Trophoblast cell (in vitro differentiated cells and primary cell): ENCODE data around the gene LRRTM3.

Source experiments
- DNase-seq, 2 donors: peaks; one replicate each; pipeline ENCODE4 v3.0.0-alpha.2; 2016
- H2AFZ ChIP-seq: 2 replicates; pipeline ENCODE4 v1.6.1; 2013; ENCODE audit warnings: low read length, moderate library complexity, mild to moderate bottlenecking; ENCODE audit not compliant: insufficient read depth, poor library complexity
- H2AK5ac ChIP-seq: 2 replicates; pipeline ENCODE4 v1.6.1; 2013; ENCODE audit warnings: mild to moderate bottlenecking, low read length
- H2BK120ac ChIP-seq: 2 replicates; pipeline ENCODE4 v1.6.1; 2013; ENCODE audit warnings: low read length, mild to moderate bottlenecking, moderate library complexity; ENCODE audit not compliant: insufficient read depth, poor library complexity
- H2BK12ac ChIP-seq: 2 replicates; pipeline ENCODE4 v1.6.1; 2013; ENCODE audit warnings: mild to moderate bottlenecking, low read length, moderate library complexity
- H2BK5ac ChIP-seq: 2 replicates; pipeline ENCODE4 v1.6.1; 2013; ENCODE audit warnings: low read length, low read depth, moderate library complexity, mild to moderate bottlenecking; ENCODE audit not compliant: poor library complexity
- H3K14ac ChIP-seq: 2 replicates; pipeline ENCODE4 v1.6.1; 2013; ENCODE audit warnings: mild to moderate bottlenecking, low read length
- H3K18ac ChIP-seq: 2 replicates; pipeline ENCODE4 v1.6.1; 2013; ENCODE audit warnings: mild to moderate bottlenecking, low read length
- H3K23ac ChIP-seq: 2 replicates; pipeline ENCODE4 v1.6.1; 2013; ENCODE audit warnings: low read length
- H3K27ac ChIP-seq: 2 replicates; pipeline ENCODE4 v1.5.1; 2013; ENCODE audit warnings: low read depth, mild to moderate bottlenecking, inconsistent platforms, low read length, moderate library complexity
- H3K27me3 ChIP-seq: 2 replicates; pipeline ENCODE4 v1.6.1; 2013; ENCODE audit warnings: inconsistent platforms, mild to moderate bottlenecking, low read length, moderate library complexity; ENCODE audit not compliant: insufficient read depth
- H3K36me3 ChIP-seq, 2 experiments: 1 replicate in 1 of 2; 2 replicates in 1 of 2; pipeline ENCODE4 v1.6.1; 2013; ENCODE audit warnings: low read length in 2 of 2, mild to moderate bottlenecking in 2 of 2, moderate library complexity in 1 of 2; ENCODE audit not compliant: insufficient read depth in 2 of 2, control insufficient read depth in 1 of 2
- H3K4ac ChIP-seq: 2 replicates; pipeline ENCODE4 v1.6.1; 2013; ENCODE audit warnings: low read depth, mild to moderate bottlenecking, low read length, moderate library complexity
- H3K4me1 ChIP-seq, 2 experiments: 1 replicate in 1 of 2; 2 replicates in 1 of 2; pipeline ENCODE4 v1.6.1; 2013; ENCODE audit warnings: low read length in 2 of 2, mild to moderate bottlenecking in 2 of 2, moderate library complexity in 1 of 2; ENCODE audit not compliant: insufficient read depth in 2 of 2, control insufficient read depth in 1 of 2
- H3K4me2 ChIP-seq: 2 replicates; pipeline ENCODE4 v1.6.1; 2013; ENCODE audit warnings: inconsistent platforms, mild to moderate bottlenecking, low read length, moderate library complexity
- H3K4me3 ChIP-seq: 2 replicates; pipeline ENCODE4 v1.5.1; 2013; ENCODE audit warnings: mild to moderate bottlenecking, low read depth, low read length, inconsistent platforms
- H3K79me1 ChIP-seq: one replicate; pipeline ENCODE4 v1.6.1; 2013; ENCODE audit warnings: low read length
- H3K79me2 ChIP-seq: 2 replicates; pipeline ENCODE4 v1.6.1; 2013; ENCODE audit warnings: low read length, mild to moderate bottlenecking; ENCODE audit not compliant: control insufficient read depth, insufficient read depth, poor library complexity
- H3K9ac ChIP-seq: 2 replicates; pipeline ENCODE4 v1.6.1; 2013; ENCODE audit warnings: mild to moderate bottlenecking, low read length
- H3K9me3 ChIP-seq: 2 replicates; pipeline ENCODE4 v1.6.1; 2013; ENCODE audit warnings: low read depth, mild to moderate bottlenecking, control low read depth, inconsistent platforms, low read length; ENCODE audit not compliant: insufficient read depth
- H4K12ac ChIP-seq: 2 replicates; pipeline ENCODE4 v1.6.1; 2013; ENCODE audit warnings: low read depth, mild to moderate bottlenecking, low read length, moderate library complexity
- H4K8ac ChIP-seq: 2 replicates; pipeline ENCODE4 v1.6.1; 2013; ENCODE audit warnings: low read depth, mild to moderate bottlenecking, low read length, moderate library complexity
- H4K91ac ChIP-seq: one replicate; pipeline ENCODE4 v1.6.1; 2013; ENCODE audit warnings: low read depth, mild to moderate bottlenecking, low read length, moderate library complexity
- whole genome bisulfite sequencing: extraction: QIAGEN DNeasy Blood & Tissue Kit; methylation state at CpG from one replicate; pipeline ENCODE4 v1.1.7; 2013; ENCODE audit warnings: missing lambda C conversion rate; ENCODE audit not compliant: insufficient read length, insufficient coverage; ENCODE audit errors: extremely low coverage; 5-methylcytosine and 5-hydroxymethylcytosine counted together

LRRTM3 gene

GRCh38 chr10:66892871-66893270 lies 33.0 kb upstream of the LRRTM3 start:
- Histone ChIP-seq H4K91ac (no peak overlapping the region), H3K18ac (no peak overlapping the region), H2BK5ac (no peak overlapping the region), H3K36me3 (no peaks in the 10 kb centered on the region), H3K4me2 (no peak overlapping the region), H3K4me1 (no peaks in the 10 kb centered on the region), H3K27me3 (no peaks in the 10 kb centered on the region), H3K4me3 (no peak overlapping the region), H3K14ac (no peak overlapping the region), H3K79me1 (no peaks in the 10 kb centered on the region), H3K79me2 (no peaks in the 10 kb centered on the region), H3K27ac (no peak overlapping the region), H2BK120ac (no peak overlapping the region), H4K8ac (no peak overlapping the region), H4K12ac (no peak overlapping the region), H3K9me3 (no peaks in the 10 kb centered on the region), H3K4ac (no peak overlapping the region), H2BK12ac (no peak overlapping the region), H3K9ac (no peak overlapping the region), H3K23ac (no peak overlapping the region), H2AFZ (no peak overlapping the region), H2AK5ac (no peak overlapping the region)
- no CpG with 5 or more reads among the region's 2 CpGs for WGBS
- no peak for DNase-seq

DNA sequence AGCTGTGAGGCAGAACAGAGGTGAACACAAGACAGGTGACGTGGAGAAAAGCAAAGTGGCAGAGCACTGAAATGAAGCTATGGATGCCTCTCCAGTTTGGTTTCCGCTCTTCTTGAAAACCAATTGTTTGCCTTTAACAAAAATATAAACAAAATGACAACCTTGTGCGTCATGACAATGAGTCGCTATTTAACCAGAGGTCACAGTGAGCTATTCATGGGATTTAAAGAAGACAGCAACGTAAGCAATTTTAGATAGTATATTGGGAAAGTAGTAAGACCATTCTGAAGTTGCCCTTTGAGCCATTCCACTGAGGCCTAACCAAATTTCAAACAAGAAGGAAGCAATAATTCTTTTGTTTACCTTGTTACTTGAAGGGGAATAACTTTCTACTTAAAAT lies 15.2 kb upstream of the LRRTM3 start:
- no peaks in the 10 kb centered on the region for H3K79me2 ChIP-seq
- no peak overlapping the region for H3K14ac ChIP-seq
- H3K23ac ChIP-seq, result no peak overlapping the region
- H3K9ac ChIP-seq, result no peak overlapping the region
- H2BK5ac ChIP-seq, result no peak overlapping the region
- H3K27ac ChIP-seq, result no peak overlapping the region
- H3K4ac ChIP-seq, result no peak overlapping the region
- H3K4me3 ChIP-seq, result no peak overlapping the region
- no peak overlapping the region for H4K12ac ChIP-seq
- WGBS, result no CpG with 5 or more reads among the region's 5 CpGs
- DNase-seq, result no peak
- H3K27me3 ChIP-seq, result no peaks in the 10 kb centered on the region
- H2BK12ac ChIP-seq, result no peak overlapping the region
- no peak overlapping the region for H2AK5ac ChIP-seq
- no peak overlapping the region for H3K4me2 ChIP-seq
- no peak overlapping the region for H3K18ac ChIP-seq
- H2BK120ac ChIP-seq, result no peak overlapping the region
- H4K8ac ChIP-seq, result no peak overlapping the region
- no peaks in the 10 kb centered on the region for H3K4me1 ChIP-seq
- no peak overlapping the region for H2AFZ ChIP-seq
- H3K79me1 ChIP-seq, result no peaks in the 10 kb centered on the region
- H3K9me3 ChIP-seq, result no peaks in the 10 kb centered on the region
- H3K36me3 ChIP-seq, result no peaks in the 10 kb centered on the region
- no peak overlapping the region for H4K91ac ChIP-seq

GRCh38 chr10:66916030-66916429 lies 9.8 kb upstream of the LRRTM3 start:
- no peak overlapping the region for H2BK120ac ChIP-seq
- H3K79me2 ChIP-seq, result no peaks in the 10 kb centered on the region
- no peak overlapping the region for H2AFZ ChIP-seq
- H3K4ac ChIP-seq, result no peak overlapping the region
- H2BK5ac ChIP-seq, result no peak overlapping the region
- H3K9ac ChIP-seq, result no peak overlapping the region
- H4K12ac ChIP-seq, result no peak overlapping the region
- no peak for DNase-seq
- H3K36me3 ChIP-seq, result no peaks in the 10 kb centered on the region
- no peak overlapping the region for H3K14ac ChIP-seq
- no peak overlapping the region for H4K91ac ChIP-seq
- H3K4me2 ChIP-seq, result no peak overlapping the region
- H3K9me3 ChIP-seq, result no peaks in the 10 kb centered on the region
- no peak overlapping the region for H2AK5ac ChIP-seq
- H3K18ac ChIP-seq, result no peak overlapping the region
- H3K4me1 ChIP-seq, result no peaks in the 10 kb centered on the region
- WGBS, result no CpG with 5 or more reads among the region's 2 CpGs
- no peaks in the 10 kb centered on the region for H3K27me3 ChIP-seq
- H3K4me3 ChIP-seq, result no peak overlapping the region
- H3K23ac ChIP-seq, result no peak overlapping the region
- H2BK12ac ChIP-seq, result no peak overlapping the region
- H3K27ac ChIP-seq, result no peak overlapping the region
- no peaks in the 10 kb centered on the region for H3K79me1 ChIP-seq
- H4K8ac ChIP-seq, result no peak overlapping the region

DNA sequence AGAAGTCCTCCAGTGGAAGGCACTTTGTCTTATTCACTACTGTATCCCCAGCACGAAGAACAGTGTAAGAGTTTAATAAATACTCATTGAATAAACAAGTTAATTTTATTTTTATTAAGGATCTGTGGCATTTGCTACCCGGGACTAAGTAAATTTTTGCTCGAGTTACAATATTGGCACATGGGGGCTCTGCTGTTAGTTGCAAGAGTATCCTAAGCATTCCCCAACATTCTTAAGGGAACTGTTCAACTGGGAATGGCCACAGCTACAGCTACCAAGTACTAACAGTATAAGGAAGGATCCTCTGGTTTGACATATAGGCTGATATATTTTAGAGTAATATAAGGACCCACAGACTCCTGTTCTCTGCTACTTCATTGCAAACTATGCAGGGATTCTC lies 8.7 kb upstream of the LRRTM3 start:
- Histone ChIP-seq H4K12ac (no peak overlapping the region), H3K36me3 (no peaks in the 10 kb centered on the region), H3K18ac (no peak overlapping the region), H2AK5ac (no peak overlapping the region), H3K4me2 (no peak overlapping the region), H3K23ac (no peak overlapping the region), H4K8ac (no peak overlapping the region), H2BK120ac (no peak overlapping the region), H3K27me3 (no peaks in the 10 kb centered on the region), H3K79me2 (no peaks in the 10 kb centered on the region), H4K91ac (no peak overlapping the region), H3K4me3 (no peak overlapping the region), H3K9ac (no peak overlapping the region), H3K4me1 (no peaks in the 10 kb centered on the region), H3K79me1 (no peaks in the 10 kb centered on the region), H2BK12ac (no peak overlapping the region), H2BK5ac (no peak overlapping the region), H3K9me3 (no peaks in the 10 kb centered on the region), H2AFZ (no peak overlapping the region), H3K4ac (no peak overlapping the region), H3K27ac (no peak overlapping the region), H3K14ac (no peak overlapping the region)
- no peak for DNase-seq
- no CpG with 5 or more reads among the region's 3 CpGs for WGBS
